22Rv1 (cell line): ENCODE results near the gene HSPA6.

ENCODE experiments used
- H3K27ac ChIP-seq: fragments of 450-650 bp; 2 replicates; pipeline ENCODE4 v1.5.1; 2017
- ZFX ChIP-seq: fragments of 450-650 bp; IDR thresholded peaks from 2 replicates; pipeline ENCODE4 v1.6.1; 2017; ENCODE audit warnings: antibody characterized with exemption, borderline replicate concordance
- TF ChIP-seq, protein P1 (sequence below): fragments of 450-650 bp; IDR thresholded peaks from 2 replicates; pipeline ENCODE4 v1.5.1; 2017; ENCODE audit warnings: mild to moderate bottlenecking

The HSPA6 gene

DNA sequence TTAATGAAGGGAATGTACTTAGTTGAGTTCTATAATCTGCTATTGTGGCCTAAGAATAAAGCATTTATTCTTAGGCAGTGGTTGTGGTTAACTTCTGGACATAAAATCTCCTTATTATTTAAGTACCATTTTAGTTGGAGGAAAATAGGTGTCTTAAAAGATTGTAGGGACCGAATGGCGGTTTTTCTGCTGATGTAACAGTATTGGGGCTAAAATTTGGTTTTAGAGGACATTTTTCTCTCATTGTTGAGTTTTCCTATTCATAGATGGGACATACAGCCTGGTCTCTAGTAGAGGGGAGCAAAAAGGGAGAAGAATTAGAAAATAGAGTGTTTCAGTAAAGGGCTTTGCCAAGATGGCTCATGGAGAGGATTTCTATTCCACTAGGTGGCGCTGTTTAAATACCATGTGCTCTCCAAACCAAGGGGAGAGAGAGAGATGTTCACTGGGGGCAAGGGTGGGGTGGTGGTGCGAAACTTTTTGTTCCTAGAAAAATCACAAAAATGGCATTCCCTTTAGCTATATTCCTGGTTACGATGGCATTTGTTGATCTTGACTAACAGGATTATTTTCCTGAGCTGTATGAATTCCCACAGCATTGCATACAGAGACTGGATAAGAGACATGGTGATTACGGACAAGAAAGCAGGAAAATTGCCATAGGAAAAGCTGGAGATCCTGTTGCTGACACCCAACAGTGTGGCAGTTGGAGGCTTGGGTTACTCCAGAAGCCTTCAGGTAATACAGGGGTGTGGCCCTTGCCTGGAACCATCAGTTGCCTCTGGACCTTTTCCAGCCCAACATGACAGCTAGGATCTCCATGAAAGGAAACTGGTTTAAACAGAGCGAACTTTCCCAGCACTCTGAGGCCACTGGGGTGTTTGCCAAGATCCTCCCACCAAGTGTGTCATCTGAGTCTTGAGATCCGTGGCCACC lies 37.3 kb upstream of the HSPA6 start:
- TF ChIP-seq ZFX = no peak
- TF ChIP-seq, protein P1, sequence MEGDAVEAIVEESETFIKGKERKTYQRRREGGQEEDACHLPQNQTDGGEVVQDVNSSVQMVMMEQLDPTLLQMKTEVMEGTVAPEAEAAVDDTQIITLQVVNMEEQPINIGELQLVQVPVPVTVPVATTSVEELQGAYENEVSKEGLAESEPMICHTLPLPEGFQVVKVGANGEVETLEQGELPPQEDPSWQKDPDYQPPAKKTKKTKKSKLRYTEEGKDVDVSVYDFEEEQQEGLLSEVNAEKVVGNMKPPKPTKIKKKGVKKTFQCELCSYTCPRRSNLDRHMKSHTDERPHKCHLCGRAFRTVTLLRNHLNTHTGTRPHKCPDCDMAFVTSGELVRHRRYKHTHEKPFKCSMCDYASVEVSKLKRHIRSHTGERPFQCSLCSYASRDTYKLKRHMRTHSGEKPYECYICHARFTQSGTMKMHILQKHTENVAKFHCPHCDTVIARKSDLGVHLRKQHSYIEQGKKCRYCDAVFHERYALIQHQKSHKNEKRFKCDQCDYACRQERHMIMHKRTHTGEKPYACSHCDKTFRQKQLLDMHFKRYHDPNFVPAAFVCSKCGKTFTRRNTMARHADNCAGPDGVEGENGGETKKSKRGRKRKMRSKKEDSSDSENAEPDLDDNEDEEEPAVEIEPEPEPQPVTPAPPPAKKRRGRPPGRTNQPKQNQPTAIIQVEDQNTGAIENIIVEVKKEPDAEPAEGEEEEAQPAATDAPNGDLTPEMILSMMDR = peak; percentile 93
- H3K27ac ChIP-seq = no peak overlapping the region

DNA sequence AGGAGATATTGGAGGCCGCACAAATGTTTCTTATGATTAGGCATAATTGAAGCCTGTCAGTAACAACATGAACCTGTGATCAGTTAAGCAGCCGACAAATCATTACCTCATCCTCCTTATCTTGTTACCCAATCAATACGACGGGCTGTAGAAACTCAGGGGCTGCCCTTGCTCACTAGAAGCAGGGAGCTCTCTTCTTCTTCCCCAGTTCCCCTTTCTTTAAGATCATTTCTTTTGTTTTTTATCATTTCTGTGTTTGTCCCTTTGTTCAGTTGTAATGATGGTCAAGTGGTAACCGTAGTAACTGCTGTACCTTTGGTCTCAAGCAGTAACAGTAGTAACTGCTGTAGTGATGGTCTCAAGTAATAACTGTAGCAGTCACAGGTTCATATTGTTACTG lies 32.9 kb upstream of the HSPA6 start:
- H3K27ac ChIP-seq = no peak overlapping the region
- TF ChIP-seq, protein P1 = no peak
- TF ChIP-seq ZFX = no peak

DNA sequence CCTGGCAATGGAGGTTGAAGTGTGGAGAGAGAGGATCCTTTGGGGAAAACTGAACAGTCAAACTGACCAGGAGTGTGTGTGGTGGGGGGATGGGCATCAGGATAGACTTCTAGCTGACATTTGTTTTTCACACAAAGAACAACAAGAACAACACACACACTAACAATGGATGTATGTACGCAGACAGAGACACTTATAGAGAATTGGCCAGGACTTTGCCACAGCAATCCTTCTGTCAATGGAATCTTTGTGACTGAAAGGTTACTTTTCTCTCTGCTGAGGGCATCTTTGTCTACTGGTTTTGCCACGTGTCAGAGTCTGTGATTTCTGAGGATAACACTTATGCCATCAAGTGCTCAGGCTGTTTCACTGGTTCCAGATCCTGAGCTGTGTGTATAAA lies 31.5 kb upstream of the HSPA6 start:
- no peak for TF ChIP-seq ZFX
- TF ChIP-seq, protein P1 = no peak
- H3K27ac ChIP-seq = no peak overlapping the region

DNA sequence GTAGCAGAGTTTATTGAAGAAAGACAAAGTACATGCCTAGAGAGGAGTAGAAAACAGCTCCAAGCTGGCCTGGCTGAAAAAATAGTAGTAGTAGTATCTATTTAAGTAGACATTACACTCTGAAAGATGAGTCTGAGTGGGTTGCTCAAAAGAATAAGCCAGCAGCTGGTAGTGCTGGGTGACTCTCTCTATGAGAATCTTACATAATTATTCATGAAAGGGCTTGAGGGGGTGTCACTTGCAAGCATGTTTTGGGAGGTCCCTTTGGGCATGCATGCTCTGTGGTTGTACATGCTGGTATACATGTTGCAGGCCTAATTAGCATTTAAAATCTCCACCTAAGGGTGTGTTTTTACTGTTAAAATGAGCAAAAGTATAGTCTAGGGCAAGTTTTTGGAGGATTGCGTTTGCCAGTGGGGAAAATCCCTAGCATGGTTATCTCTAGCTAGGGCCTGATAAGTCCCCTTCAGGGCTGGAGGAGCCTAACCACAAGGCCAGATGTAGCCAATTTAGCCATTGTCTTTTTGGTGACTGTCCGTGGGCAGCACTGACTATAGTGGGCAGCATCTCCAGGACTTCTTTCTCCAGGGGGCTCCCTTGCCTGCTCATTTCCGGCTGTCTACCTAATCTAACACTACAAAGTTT lies 30.1 kb upstream of the HSPA6 start:
- H3K27ac ChIP-seq = no peak overlapping the region
- TF ChIP-seq, protein P1 = no peak
- TF ChIP-seq ZFX = no peak

DNA sequence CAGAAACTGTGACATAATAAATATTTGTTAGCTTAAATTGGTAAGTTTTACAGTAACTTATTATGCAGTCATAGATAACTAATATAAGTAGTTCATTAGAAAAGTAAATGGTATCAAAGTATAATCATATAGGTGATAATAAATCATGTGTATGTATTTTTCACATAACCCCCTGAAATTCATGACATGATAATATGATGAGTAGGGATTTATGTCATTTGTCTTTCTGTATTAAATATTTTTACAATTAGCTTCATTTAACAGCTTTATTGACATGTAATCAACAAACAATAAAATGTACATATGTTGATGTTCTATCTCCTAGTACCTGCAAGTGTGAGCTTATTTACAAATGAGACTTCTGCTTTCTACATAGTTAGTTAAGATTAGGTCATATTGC lies 28.9 kb upstream of the HSPA6 start:
- no peak for TF ChIP-seq ZFX
- TF ChIP-seq, protein P1 = no peak
- no peak overlapping the region for H3K27ac ChIP-seq

DNA sequence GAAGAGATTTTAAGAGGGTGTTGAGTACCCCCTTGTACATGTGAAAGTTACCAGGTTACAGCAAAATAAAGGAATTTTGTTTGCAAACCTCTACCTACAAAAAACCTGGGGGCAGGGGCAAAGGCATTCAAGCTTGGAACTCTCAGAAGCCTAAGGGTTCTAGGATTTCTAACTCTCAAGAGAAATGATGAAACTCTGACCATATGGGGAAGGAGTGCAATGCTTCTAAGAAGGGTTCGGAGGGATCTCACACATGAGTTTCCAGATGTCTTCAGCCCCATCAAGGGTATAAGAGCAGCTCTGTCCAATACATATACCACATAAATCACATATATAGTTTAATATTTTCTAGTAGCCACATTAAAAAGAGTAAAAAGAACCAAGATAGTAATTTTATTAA lies 26.4 kb upstream of the HSPA6 start:
- no peak overlapping the region for H3K27ac ChIP-seq
- TF ChIP-seq, protein P1 = no peak
- no peak for TF ChIP-seq ZFX

DNA sequence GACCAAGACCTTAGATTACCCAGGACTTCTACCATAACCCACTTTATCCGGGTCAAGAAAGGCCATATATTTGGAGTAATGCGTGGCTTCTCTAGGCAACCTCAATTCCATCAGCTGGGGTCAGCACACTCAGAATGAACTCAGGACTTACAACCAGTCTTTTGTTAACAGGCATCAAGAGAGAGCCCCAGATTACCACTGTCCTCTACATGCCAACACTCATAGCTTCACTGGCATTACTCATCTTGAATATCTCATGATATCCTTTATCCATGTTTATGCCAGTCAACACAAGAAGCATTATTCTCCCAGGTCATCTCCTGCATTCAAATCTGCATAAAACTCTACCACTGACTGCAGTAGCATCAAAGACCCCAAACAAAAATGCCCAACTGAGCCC lies 25.7 kb upstream of the HSPA6 start:
- no peak for TF ChIP-seq ZFX
- TF ChIP-seq, protein P1 = no peak
- no peak overlapping the region for H3K27ac ChIP-seq
